Lung (tissue), 12 donors: ENCODE results near the gene TSPO2. TPM values are rescaled to one million over a fixed set of nuclear protein-coding genes. Genes with fewer than 3 reads are reported as not detected.
A peak's percentile ranks its signal among the peaks of the same experiment; 100 is the strongest.

Experiments used
- ATAC-seq: fragments of 200-7000 bp; cut with Tn5 transposase; one replicate; pipeline ENCODE4 v1.9.1; 2020; ENCODE audit warnings: moderate number of reproducible peaks; ENCODE audit not compliant: insufficient read depth, low FRiP score
- DNase-seq, 3 donors: peaks; one replicate each; pipeline ENCODE4 v3.0.0-alpha.2; 2013 to 2017
- H3K27ac ChIP-seq, 2 donors: one replicate each; pipeline ENCODE4 v1.5.1; 2013; ENCODE audit warnings: mild to moderate bottlenecking in 2 of 2, moderate library complexity in 2 of 2, control low read depth in 1 of 2, inconsistent platforms in 1 of 2, low read depth in 1 of 2, low read length in 1 of 2
- H3K27me3 ChIP-seq, 3 donors: one replicate each; pipeline ENCODE4 v1.5.1; 2013; ENCODE audit warnings: low read length in 2 of 3; ENCODE audit not compliant: control insufficient read depth in 3 of 3, insufficient read depth in 3 of 3
- H3K36me3 ChIP-seq, 4 donors: one replicate each; pipeline ENCODE4 v1.5.1; 2013; ENCODE audit warnings: low read length in 4 of 4, mild to moderate bottlenecking in 1 of 4, moderate library complexity in 1 of 4; ENCODE audit not compliant: control insufficient read depth in 4 of 4, insufficient read depth in 4 of 4
- H3K4me1 ChIP-seq, 5 donors: one replicate each; pipeline ENCODE4 v1.5.1; 2013; ENCODE audit warnings: low read length in 5 of 5, mild to moderate bottlenecking in 2 of 5, moderate library complexity in 1 of 5; ENCODE audit not compliant: control insufficient read depth in 5 of 5, insufficient read depth in 5 of 5
- H3K4me3 ChIP-seq: one replicate; pipeline ENCODE4 v1.5.1; 2013; ENCODE audit warnings: mild to moderate bottlenecking, control low read depth, moderate library complexity
- H3K9ac ChIP-seq, 2 donors: one replicate each; pipeline ENCODE4 v1.5.1; 2013; ENCODE audit warnings: low read length in 2 of 2, control low read depth in 1 of 2; ENCODE audit not compliant: insufficient read depth in 1 of 2
- H3K9me3 ChIP-seq, 4 donors: one replicate each; pipeline ENCODE4 v1.5.1; 2013; ENCODE audit warnings: low read length in 3 of 4, mild to moderate bottlenecking in 1 of 4, moderate library complexity in 1 of 4; ENCODE audit not compliant: control insufficient read depth in 4 of 4, insufficient read depth in 3 of 4
- CTCF ChIP-seq: IDR thresholded peaks from 2 replicates; pipeline ENCODE4 v1.5.1; 2012; ENCODE audit warnings: mild to moderate bottlenecking; ENCODE audit errors: control extremely low read depth, extremely low read depth
- WGBS, 2 donors: extraction: QIAGEN DNeasy Blood & Tissue Kit; methylation state at CpG; one replicate each; pipeline ENCODE4 v1.1.7; 2013; 5-methylcytosine and 5-hydroxymethylcytosine counted together
- polyA plus RNA-seq, 2 donors: library from polyadenylated mRNA; stranded (reverse); fragments of 200-250 nt; gene quantifications; one replicate each; pipeline ENCODE4 v1.2.1, GENCODE V29; 2013
- total RNA-seq, 2 donors: library from RNA; depleted of rRNA in 1 of 2; stranded (reverse); fragments of >200 nt in 1 of 2; gene quantifications; one replicate each; pipeline ENCODE4 v1.2.1, GENCODE V29; 2014 to 2021
- donor health status: control.
- donor health status: control.
- donor health status: Bipolar disorder and iron deficiency.
- donor health status: healthy.
- donor health status: DM: yes; HTN: yes; CAD: no.

The TSPO2 gene
- total and polyA plus RNA-seq, 4 donors, result 0.07 to 0.57 TPM; not detected in 2

- H3K4me1 ChIP-seq, result peaks cover 0 to 7% (median 0%) of the 10 kb centered on the region in 5 donors
- no peak overlapping the region for H3K9ac ChIP-seq
- H3K4me3 ChIP-seq, result no peak overlapping the region
- no peaks in the 10 kb centered on the region for H3K27me3 ChIP-seq
- no peaks in the 10 kb centered on the region for H3K36me3 ChIP-seq
- H3K27ac ChIP-seq, result no peak overlapping the region
- WGBS, 2 donors, result 90 to 91% methylated on average over 13 of the region's 13 CpGs
- ATAC-seq, result no peak
- H3K9me3 ChIP-seq, result no peaks in the 10 kb centered on the region
- TF ChIP-seq CTCF, result no peak
- DNase-seq, result no peak
These were observed 5.0 kb upstream of the TSPO2 start for GRCh38 chr6:41037107-41037900.

- ATAC-seq (no peak), DNase-seq (no peak)
- H3K27me3 ChIP-seq, result no peaks in the 10 kb centered on the region
- H3K4me3 ChIP-seq, result no peak overlapping the region
- H3K36me3 ChIP-seq, result no peaks in the 10 kb centered on the region
- WGBS, 2 donors, result 92 to 93% methylated on average over 3 of the region's 3 CpGs
- H3K27ac ChIP-seq, result no peak overlapping the region
- peaks cover 0 to 7% (median 0%) of the 10 kb centered on the region in 5 donors for H3K4me1 ChIP-seq
- no peak for TF ChIP-seq CTCF
- H3K9me3 ChIP-seq, result no peaks in the 10 kb centered on the region
- H3K9ac ChIP-seq, result no peak overlapping the region
These were observed 4.1 kb upstream of the TSPO2 start for GRCh38 chr6:41038205-41038604.

- H3K27ac ChIP-seq, result no peak within 1 kb of the TSS
- no peak within 1 kb of the TSS for H3K4me3 ChIP-seq
- ATAC-seq (peak; percentile 49), DNase-seq (peak; percentile 21 to 42 (median 41))
- peaks cover 0 to 7% (median 0%) of the 10 kb centered on the region in 5 donors for H3K4me1 ChIP-seq
- no peaks in the 10 kb centered on the region for H3K9me3 ChIP-seq
- no peak within 1 kb of the TSS for H3K9ac ChIP-seq
- no peaks in the 10 kb centered on the region for H3K27me3 ChIP-seq
- 68 to 70% methylated on average over 10 of the region's 10 CpGs for WGBS, 2 donors
- peak; percentile 38 for TF ChIP-seq CTCF
- no peaks in the 10 kb centered on the region for H3K36me3 ChIP-seq
These were observed 2.9 kb upstream of the TSPO2 start, which contains the start of gene UNC5CL for GRCh38 chr6:41039060-41039998. TSS of gene UNC5CL (minus strand) at chr6:41039221. CDS start at chr6:41035074, 4,147 bp downstream.
